Measurements from ENCODE around the gene WDR72.

GRCh38 chr15:53470743-53471142, 288.7 kb downstream of the WDR72 start:
- no peak for TF ChIP-seq CTCF (IDR thresholded peaks at IDR 0.05; ENCODE audit: control extremely low read depth in 1 of 3, insufficient read depth in 1 of 3, low read depth in 1 of 3, low read length in 3 of 3)
- TF ChIP-seq ZNF274 (IDR thresholded peaks at IDR 0.05; ENCODE audit: borderline replicate concordance, extremely low read depth, low read length): no peak
- no peak for TF ChIP-seq POLR2A (IDR thresholded peaks at IDR 0.05; ENCODE audit: control extremely low read depth in 1 of 2, low read depth in 2 of 2, low read length in 2 of 2)
- no peak for TF ChIP-seq CBX5 (IDR thresholded peaks at IDR 0.05; ENCODE audit: low read depth, low read length)
- TF ChIP-seq POLR2AphosphoS5 (IDR thresholded peaks at IDR 0.05; ENCODE audit: low read depth, low read length): no peak
- no peak for TF ChIP-seq TAF1 (IDR thresholded peaks at IDR 0.05; ENCODE audit: low read depth, low read length)
- no peak for TF ChIP-seq RXRA (IDR thresholded peaks at IDR 0.05; ENCODE audit: insufficient read depth, low read depth, low read length)
- TF ChIP-seq JUN (IDR thresholded peaks at IDR 0.05; ENCODE audit: low read depth, low read length): no peak
- no peak for TF ChIP-seq BACH1 (IDR thresholded peaks at IDR 0.05; ENCODE audit: low read length)
- no peak for TF ChIP-seq NRF1 (IDR thresholded peaks at IDR 0.05; ENCODE audit: low read depth, low read length)
- TF ChIP-seq EZH2 (IDR thresholded peaks at IDR 0.05; ENCODE audit: low read depth, low read length, severe bottlenecking): no peak
- no peak for TF ChIP-seq EP300 (IDR thresholded peaks at IDR 0.05; ENCODE audit: borderline replicate concordance in 1 of 2, low read depth in 2 of 2, low read length in 2 of 2)
- TF ChIP-seq SRF (IDR thresholded peaks at IDR 0.05; ENCODE audit: low read depth, low read length): no peak
